Measurements from ENCODE around the gene PAK1. TPM values are rescaled to one million over a fixed set of nuclear protein-coding genes. Genes with fewer than 3 reads are reported as not detected.

The PAK1 gene
- total RNA-seq, 1 experiment from 2014 or later: 80.0 TPM

DNA sequence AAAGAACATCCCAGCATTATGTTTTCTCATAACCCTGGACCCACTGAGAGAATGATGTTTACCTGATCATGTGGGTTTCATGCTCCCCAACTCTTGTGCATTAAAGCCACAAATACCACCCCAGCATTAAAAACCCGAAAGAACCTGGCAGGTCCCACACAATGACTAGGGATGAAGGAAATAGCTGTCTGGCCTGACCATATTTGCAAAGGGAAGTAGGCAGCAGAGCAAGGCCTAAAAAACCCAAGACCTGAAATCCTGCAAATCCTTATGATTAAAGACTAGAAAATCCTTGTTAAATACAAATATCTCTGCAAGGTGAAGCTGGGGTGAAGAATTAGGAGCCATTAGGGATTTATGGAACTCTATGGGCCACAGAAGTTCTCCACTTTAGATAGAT is 23.7 kb downstream of the PAK1 start:
- H3F3A ChIP-seq (ENCODE audit: insufficient read depth, low read depth): no peaks in the 10 kb centered on the region; the same call in 1 of the 2 replicates
- H3K4me1 ChIP-seq (replicated peaks; ENCODE audit: insufficient read depth): no peaks in the 10 kb centered on the region
- CTCF ChIA-PET: no interaction called here
- intact Hi-C loops (cut with micrococcal nuclease; ENCODE audit: unreplicated experiment): no loop called here
- H3K4me2 ChIP-seq: no peak overlapping the region
- H4K20me1 ChIP-seq (ENCODE audit: insufficient read depth): no peaks in the 10 kb centered on the region
- H3K4me3 ChIP-seq: no peak overlapping the region
- no peak for DNase-seq
- no peak overlapping the region for H3K27ac ChIP-seq
- BruUV-seq (replicated peaks): no TSS peak
- no peaks in the 10 kb centered on the region for H3K9me3 ChIP-seq (ENCODE audit: insufficient read depth, low read depth)
- H3K9me2 ChIP-seq (ENCODE audit: insufficient read depth): no peaks in the 10 kb centered on the region
- no peaks in the 10 kb centered on the region for H3K79me2 ChIP-seq (ENCODE audit: low read depth)
- no peaks in the 10 kb centered on the region for H3K36me3 ChIP-seq (ENCODE audit: low read depth)
- no peaks in the 10 kb centered on the region for H3K27me3 ChIP-seq (ENCODE audit: insufficient read depth, low read depth)
- POLR2A ChIA-PET (ENCODE audit: unreplicated experiment): no interaction called here
- H2AFZ ChIP-seq: no peak overlapping the region
- no peak for TF ChIP-seq EZH2 (IDR thresholded peaks at IDR 0.05; ENCODE audit: low read depth)
- TF ChIP-seq, protein P1, sequence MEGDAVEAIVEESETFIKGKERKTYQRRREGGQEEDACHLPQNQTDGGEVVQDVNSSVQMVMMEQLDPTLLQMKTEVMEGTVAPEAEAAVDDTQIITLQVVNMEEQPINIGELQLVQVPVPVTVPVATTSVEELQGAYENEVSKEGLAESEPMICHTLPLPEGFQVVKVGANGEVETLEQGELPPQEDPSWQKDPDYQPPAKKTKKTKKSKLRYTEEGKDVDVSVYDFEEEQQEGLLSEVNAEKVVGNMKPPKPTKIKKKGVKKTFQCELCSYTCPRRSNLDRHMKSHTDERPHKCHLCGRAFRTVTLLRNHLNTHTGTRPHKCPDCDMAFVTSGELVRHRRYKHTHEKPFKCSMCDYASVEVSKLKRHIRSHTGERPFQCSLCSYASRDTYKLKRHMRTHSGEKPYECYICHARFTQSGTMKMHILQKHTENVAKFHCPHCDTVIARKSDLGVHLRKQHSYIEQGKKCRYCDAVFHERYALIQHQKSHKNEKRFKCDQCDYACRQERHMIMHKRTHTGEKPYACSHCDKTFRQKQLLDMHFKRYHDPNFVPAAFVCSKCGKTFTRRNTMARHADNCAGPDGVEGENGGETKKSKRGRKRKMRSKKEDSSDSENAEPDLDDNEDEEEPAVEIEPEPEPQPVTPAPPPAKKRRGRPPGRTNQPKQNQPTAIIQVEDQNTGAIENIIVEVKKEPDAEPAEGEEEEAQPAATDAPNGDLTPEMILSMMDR (conservative IDR thresholded peaks at IDR 0.05): no peak

DNA sequence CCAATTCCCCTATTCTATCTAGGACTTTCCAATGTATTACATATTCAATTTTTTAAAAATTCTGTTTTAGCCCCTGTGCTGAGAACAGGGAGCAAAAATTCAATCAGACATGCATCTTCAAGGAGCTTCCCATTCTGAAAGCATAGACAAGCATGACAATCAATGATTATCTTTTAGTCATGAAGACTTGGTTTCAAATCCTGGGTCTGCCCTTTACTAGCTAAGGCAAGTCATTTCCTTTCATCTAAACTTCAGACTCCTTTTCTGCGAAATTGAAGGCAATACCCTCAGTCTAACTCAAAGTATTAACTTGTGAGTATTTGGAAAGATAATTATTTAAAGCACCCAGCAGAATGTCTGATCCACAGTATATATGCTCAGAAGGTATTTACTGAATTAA is 24.1 kb downstream of the PAK1 start:
- Histone ChIP-seq H3K27ac (no peak overlapping the region), H3F3A (ENCODE audit: insufficient read depth, low read depth) (no peaks in the 10 kb centered on the region; the same call in 1 of the 2 replicates), H3K9me3 (ENCODE audit: insufficient read depth, low read depth) (no peaks in the 10 kb centered on the region), H3K79me2 (ENCODE audit: low read depth) (0 out of 2 replicates have a peak, but pooled peaks cover 4% of the 10 kb centered on the region), H3K4me1 (replicated peaks; ENCODE audit: insufficient read depth) (no peaks in the 10 kb centered on the region), H3K4me2 (no peak overlapping the region), H4K20me1 (ENCODE audit: insufficient read depth) (no peaks in the 10 kb centered on the region), H3K27me3 (ENCODE audit: insufficient read depth, low read depth) (no peaks in the 10 kb centered on the region), H3K9me2 (ENCODE audit: insufficient read depth) (no peaks in the 10 kb centered on the region), H3K36me3 (ENCODE audit: low read depth) (no peaks in the 10 kb centered on the region), H2AFZ (no peak overlapping the region), H3K4me3 (no peak overlapping the region)
- no peak for TF ChIP-seq EZH2 (IDR thresholded peaks at IDR 0.05; ENCODE audit: low read depth)
- TF ChIP-seq, protein P1 (conservative IDR thresholded peaks at IDR 0.05): no peak
- ChIA-PET POLR2A (ENCODE audit: unreplicated experiment) (no interaction called here), CTCF (no interaction called here)
- intact Hi-C loops (cut with micrococcal nuclease; ENCODE audit: unreplicated experiment): no loop called here
- no TSS peak for BruUV-seq (replicated peaks)
- DNase-seq: no peak

DNA sequence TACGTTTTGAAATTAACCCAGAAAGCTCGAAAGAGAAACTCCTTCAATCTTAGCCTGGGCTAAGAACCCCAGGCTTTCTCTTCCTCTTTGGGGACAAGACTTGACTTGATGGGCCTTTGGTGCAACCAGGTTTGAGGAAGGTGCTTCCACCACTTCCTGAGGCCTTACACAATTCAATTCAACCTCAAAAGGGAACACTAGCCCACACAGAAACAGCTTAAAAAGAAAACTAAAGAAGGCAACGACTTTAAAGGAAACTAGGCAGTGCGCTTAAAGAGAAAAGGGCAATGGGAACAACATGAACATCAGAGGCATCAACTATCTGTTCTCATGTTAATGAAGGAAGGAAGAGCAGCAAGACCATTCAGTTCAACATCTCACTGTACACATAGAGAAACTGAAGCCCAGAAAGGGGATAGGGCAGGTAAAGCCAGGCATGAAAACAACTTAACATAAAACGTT is 24.8 kb downstream of the PAK1 start:
- Histone ChIP-seq H3K9me2 (ENCODE audit: insufficient read depth) (no peaks in the 10 kb centered on the region), H3F3A (ENCODE audit: insufficient read depth, low read depth) (no peaks in the 10 kb centered on the region; the same call in 1 of the 2 replicates), H3K79me2 (ENCODE audit: low read depth) (0 out of 2 replicates have a peak, but pooled peaks cover 5% of the 10 kb centered on the region), H3K27ac (no peak overlapping the region), H3K4me1 (replicated peaks; ENCODE audit: insufficient read depth) (no peaks in the 10 kb centered on the region), H3K36me3 (ENCODE audit: low read depth) (no peaks in the 10 kb centered on the region), H2AFZ (no peak overlapping the region), H4K20me1 (ENCODE audit: insufficient read depth) (no peaks in the 10 kb centered on the region), H3K4me2 (no peak overlapping the region), H3K27me3 (ENCODE audit: insufficient read depth, low read depth) (no peaks in the 10 kb centered on the region), H3K4me3 (no peak overlapping the region), H3K9me3 (ENCODE audit: insufficient read depth, low read depth) (no peaks in the 10 kb centered on the region)
- ChIA-PET POLR2A (ENCODE audit: unreplicated experiment) (no interaction called here), CTCF (no interaction called here)
- TF ChIP-seq EZH2 (IDR thresholded peaks at IDR 0.05; ENCODE audit: low read depth): no peak
- TF ChIP-seq, protein P1 (conservative IDR thresholded peaks at IDR 0.05): no peak
- BruUV-seq (replicated peaks): no TSS peak
- DNase-seq: no peak
- intact Hi-C loops (cut with micrococcal nuclease; ENCODE audit: unreplicated experiment): no loop called here
